Uterus (tissue), 2 donors: ENCODE measurements around the gene EML3.

Experiments
- POLR2A ChIP-seq, 2 donors: fragments of 450-650 bp; IDR thresholded peaks; one replicate each; pipeline ENCODE4 v1.6.1; 2016; ENCODE audit warnings: antibody characterized with exemption in 2 of 2, mild to moderate bottlenecking in 1 of 2, moderate library complexity in 1 of 2
- TF ChIP-seq, protein P1 (sequence below), 4 experiments: fragments of 200-600 bp in 2 of 4; fragments of 450-650 bp in 2 of 4; sonication (generic) in 2 of 4; IDR thresholded peaks; one replicate each; pipeline ENCODE4 v1.5.1; 2016 to 2019; ENCODE audit warnings: antibody characterized with exemption in 4 of 4, mild to moderate bottlenecking in 2 of 4, moderate library complexity in 1 of 4

DNA sequence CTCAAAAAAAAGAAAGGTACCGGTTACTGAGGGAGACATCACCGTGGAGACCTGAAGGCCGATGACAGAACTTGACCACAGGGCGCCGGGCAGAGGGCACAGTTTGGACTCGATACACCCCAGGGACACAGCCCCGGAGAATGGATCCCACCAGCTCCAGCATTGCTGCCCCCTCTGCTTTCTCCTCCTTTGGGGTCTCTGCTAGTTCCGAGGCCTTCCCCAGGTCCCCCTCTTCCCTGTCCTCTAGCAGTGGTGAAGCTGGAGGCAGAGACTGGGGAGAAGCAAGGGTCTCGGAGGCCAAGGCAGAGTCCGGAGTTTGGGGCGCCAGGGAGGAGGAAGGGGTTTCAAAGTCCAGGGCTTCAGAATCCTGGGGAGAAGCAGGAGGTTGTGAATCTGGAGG is 34.0 kb downstream of the EML3 start:
- TF ChIP-seq, protein P1, sequence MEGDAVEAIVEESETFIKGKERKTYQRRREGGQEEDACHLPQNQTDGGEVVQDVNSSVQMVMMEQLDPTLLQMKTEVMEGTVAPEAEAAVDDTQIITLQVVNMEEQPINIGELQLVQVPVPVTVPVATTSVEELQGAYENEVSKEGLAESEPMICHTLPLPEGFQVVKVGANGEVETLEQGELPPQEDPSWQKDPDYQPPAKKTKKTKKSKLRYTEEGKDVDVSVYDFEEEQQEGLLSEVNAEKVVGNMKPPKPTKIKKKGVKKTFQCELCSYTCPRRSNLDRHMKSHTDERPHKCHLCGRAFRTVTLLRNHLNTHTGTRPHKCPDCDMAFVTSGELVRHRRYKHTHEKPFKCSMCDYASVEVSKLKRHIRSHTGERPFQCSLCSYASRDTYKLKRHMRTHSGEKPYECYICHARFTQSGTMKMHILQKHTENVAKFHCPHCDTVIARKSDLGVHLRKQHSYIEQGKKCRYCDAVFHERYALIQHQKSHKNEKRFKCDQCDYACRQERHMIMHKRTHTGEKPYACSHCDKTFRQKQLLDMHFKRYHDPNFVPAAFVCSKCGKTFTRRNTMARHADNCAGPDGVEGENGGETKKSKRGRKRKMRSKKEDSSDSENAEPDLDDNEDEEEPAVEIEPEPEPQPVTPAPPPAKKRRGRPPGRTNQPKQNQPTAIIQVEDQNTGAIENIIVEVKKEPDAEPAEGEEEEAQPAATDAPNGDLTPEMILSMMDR (IDR thresholded peaks at IDR 0.05) = no peak
- TF ChIP-seq POLR2A (IDR thresholded peaks at IDR 0.05) = no peak
